HFFc6 (cell line): ENCODE data around the gene NDUFA13. TPM values are rescaled to one million over a fixed set of nuclear protein-coding genes. Genes with fewer than 3 reads are reported as not detected.
A peak's percentile ranks its signal among the peaks of the same experiment; 100 is the strongest.

Experiments used
- DNase-seq: peaks from one replicate; pipeline ENCODE4 v3.0.0-alpha.2; 2018
- H3K27ac Mint-ChIP-seq: 2 replicates; pipeline ENCODE4 v1.8.0; 2020; ENCODE audit warnings: mild to moderate bottlenecking, mixed read lengths
- H3K27me3 Mint-ChIP-seq: 2 replicates; pipeline ENCODE4 v1.8.0; 2021; ENCODE audit warnings: mild to moderate bottlenecking, moderate library complexity, mixed read lengths; ENCODE audit not compliant: insufficient read depth
- H3K36me3 Mint-ChIP-seq: 2 replicates; pipeline ENCODE4 v1.8.0; 2021; ENCODE audit warnings: low read depth, mixed read lengths
- H3K4me1 Mint-ChIP-seq: 2 replicates; pipeline ENCODE4 v1.8.0; 2020; ENCODE audit warnings: low read depth, mixed read lengths
- H3K4me3 Mint-ChIP-seq: 2 replicates; pipeline ENCODE4 v1.8.0; 2020; ENCODE audit warnings: mild to moderate bottlenecking, moderate library complexity, mixed read lengths
- H3K9me3 Mint-ChIP-seq: 2 replicates; pipeline ENCODE4 v1.8.0; 2020; ENCODE audit warnings: mild to moderate bottlenecking, mixed read lengths
- total RNA-seq, 6 experiments: library from RNA; stranded (reverse); fragmentation: NEBNext Ultra II Directional; extraction: Animal tissue kit (Norgen Biotek cat#: 25700); gene quantifications; 2 replicates in 1 of 6; 3 replicates in 5 of 6; pipeline ENCODE4 v1.2.3, GENCODE V29; 2021
- TF ChIP-seq, protein P1 (sequence below): fragments of 200-600 bp; sonication (generic); IDR thresholded peaks from 2 replicates; pipeline ENCODE4 v1.5.0; 2021; ENCODE audit warnings: antibody characterized with exemption, mild to moderate bottlenecking

Gene NDUFA13
- total RNA-seq, 6 experiments from 2014 or later: 266 to 393 (median 323) TPM

- H3K36me3 Mint-ChIP-seq: no peaks in the 10 kb centered on the region; the same call in 1 of the 2 replicates
- peak overlapping the region; percentile 43 for H3K27ac Mint-ChIP-seq
- H3K4me1 Mint-ChIP-seq: peaks cover 41% of the 10 kb centered on the region
- H3K27me3 Mint-ChIP-seq: peaks cover 3% of the 10 kb centered on the region
- no peaks in the 10 kb centered on the region for H3K9me3 Mint-ChIP-seq
- H3K4me3 Mint-ChIP-seq: no peak overlapping the region
- TF ChIP-seq, protein P1, sequence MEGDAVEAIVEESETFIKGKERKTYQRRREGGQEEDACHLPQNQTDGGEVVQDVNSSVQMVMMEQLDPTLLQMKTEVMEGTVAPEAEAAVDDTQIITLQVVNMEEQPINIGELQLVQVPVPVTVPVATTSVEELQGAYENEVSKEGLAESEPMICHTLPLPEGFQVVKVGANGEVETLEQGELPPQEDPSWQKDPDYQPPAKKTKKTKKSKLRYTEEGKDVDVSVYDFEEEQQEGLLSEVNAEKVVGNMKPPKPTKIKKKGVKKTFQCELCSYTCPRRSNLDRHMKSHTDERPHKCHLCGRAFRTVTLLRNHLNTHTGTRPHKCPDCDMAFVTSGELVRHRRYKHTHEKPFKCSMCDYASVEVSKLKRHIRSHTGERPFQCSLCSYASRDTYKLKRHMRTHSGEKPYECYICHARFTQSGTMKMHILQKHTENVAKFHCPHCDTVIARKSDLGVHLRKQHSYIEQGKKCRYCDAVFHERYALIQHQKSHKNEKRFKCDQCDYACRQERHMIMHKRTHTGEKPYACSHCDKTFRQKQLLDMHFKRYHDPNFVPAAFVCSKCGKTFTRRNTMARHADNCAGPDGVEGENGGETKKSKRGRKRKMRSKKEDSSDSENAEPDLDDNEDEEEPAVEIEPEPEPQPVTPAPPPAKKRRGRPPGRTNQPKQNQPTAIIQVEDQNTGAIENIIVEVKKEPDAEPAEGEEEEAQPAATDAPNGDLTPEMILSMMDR: no peak
- DNase-seq: no peak
These were observed 33.0 kb upstream of the NDUFA13 start for GRCh38 chr19:19482809-19483596.

DNA sequence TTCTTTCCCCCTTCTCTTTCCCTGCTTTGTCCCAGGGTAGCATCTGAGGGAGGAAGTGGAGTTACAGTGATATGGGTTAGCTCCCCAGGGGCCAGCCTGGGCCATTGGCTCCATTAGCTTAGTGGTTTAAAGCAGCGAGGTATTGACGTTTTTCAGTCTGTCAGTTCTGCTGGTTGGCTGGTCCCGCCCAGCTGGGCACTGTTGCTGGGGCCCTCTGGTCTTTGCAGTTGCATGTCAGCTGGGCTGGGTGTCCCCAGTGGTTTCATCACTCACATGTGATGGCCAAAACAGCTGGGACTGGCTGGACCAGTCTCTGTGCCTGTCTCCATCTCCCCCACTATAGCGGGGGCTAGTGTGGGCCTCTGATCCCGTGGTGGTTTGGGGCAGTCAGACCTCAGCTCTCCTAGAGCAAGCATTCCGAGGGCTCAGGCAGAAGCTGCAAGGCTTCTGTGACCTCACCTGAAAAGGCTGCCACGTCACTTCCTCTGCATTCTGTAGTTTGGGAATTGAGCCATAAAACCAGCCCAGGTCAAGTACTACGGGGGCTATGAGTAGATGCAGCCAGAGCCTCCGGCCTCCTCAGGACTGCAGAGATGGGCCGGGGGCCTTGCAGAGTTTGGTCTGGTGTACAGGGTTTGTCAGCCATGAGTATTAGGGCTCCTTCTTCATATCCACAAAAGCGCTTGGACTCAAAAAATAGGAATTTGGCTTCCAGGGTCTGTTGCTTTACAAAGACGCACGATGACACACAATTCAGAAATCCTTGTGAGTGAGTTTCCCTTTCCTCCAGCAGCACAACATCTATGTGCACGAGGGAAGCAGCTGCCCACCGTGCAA lies 30.6 kb upstream of the NDUFA13 start:
- Mint-ChIP-seq H3K9me3 (no peaks in the 10 kb centered on the region), H3K4me3 (peak overlapping the region; percentile 67), H3K4me1 (peaks cover 64% of the 10 kb centered on the region), H3K27me3 (peaks cover 4% of the 10 kb centered on the region), H3K27ac (peak overlapping the region; percentile 97), H3K36me3 (no peaks in the 10 kb centered on the region; the same call in 1 of the 2 replicates)
- TF ChIP-seq, protein P1: no peak
- peak; percentile 57 for DNase-seq

- H3K4me3 Mint-ChIP-seq: peak overlapping the region; percentile 67; the same call in 1 of the 2 replicates
- TF ChIP-seq, protein P1: no peak
- DNase-seq: no peak
These were observed 30.1 kb upstream of the NDUFA13 start for GRCh38 chr19:19485998-19486290.

GRCh38 chr19:19486343-19487076 lies 29.5 kb upstream of the NDUFA13 start:
- peaks cover 69% of the 10 kb centered on the region for H3K4me1 Mint-ChIP-seq
- H3K27ac Mint-ChIP-seq: peak overlapping the region; percentile 97
- TF ChIP-seq, protein P1: no peak

More at GRCh38 chr19:19485998-19486290, 30.1 kb upstream of the NDUFA13 start:
- Mint-ChIP-seq H3K9me3 (no peaks in the 10 kb centered on the region), H3K27ac (peak overlapping the region; percentile 97), H3K4me1 (peaks cover 69% of the 10 kb centered on the region), H3K36me3 (no peaks in the 10 kb centered on the region; the same call in 1 of the 2 replicates), H3K27me3 (peaks cover 4% of the 10 kb centered on the region)

More at GRCh38 chr19:19486343-19487076, 29.5 kb upstream of the NDUFA13 start:
- no peak overlapping the region; the same call in 1 of the 2 replicates for H3K4me3 Mint-ChIP-seq
- H3K9me3 Mint-ChIP-seq: no peaks in the 10 kb centered on the region
- no peaks in the 10 kb centered on the region; the same call in 1 of the 2 replicates for H3K36me3 Mint-ChIP-seq
- peaks cover 3% of the 10 kb centered on the region for H3K27me3 Mint-ChIP-seq
- DNase-seq: no peak
